ENCODE results near the gene RXRA.

Gene RXRA

GRCh38 chr9:134411440-134412297 lies 85.4 kb downstream of the RXRA start:
- DNase-seq, result peak in 1 of 56 donors; percentile 14

- no peak for DNase-seq
Observed at GRCh38 chr9:134412298-134412711, 86.0 kb downstream of the RXRA start.

GRCh38 chr9:134413112-134413715 lies 87.0 kb downstream of the RXRA start:
- DNase-seq, result no peak

- DNase-seq, result peak in 12 of 56 donors; percentile 16 to 55 (median 22)
Observed at GRCh38 chr9:134413890-134414623, 87.8 kb downstream of the RXRA start.

- DNase-seq, result no peak
Observed at GRCh38 chr9:134414900-134415425, 88.7 kb downstream of the RXRA start.

- no peak for DNase-seq
Observed at GRCh38 chr9:134416385-134417015, 90.2 kb downstream of the RXRA start.

GRCh38 chr9:134418354-134418753 lies 92.1 kb downstream of the RXRA start:
- DNase-seq, result no peak

- DNase-seq, result peak in 3 of 56 donors; percentile 10 to 49 (median 28)
Observed at GRCh38 chr9:134419000-134419683, 92.9 kb downstream of the RXRA start.

- DNase-seq, result no peak
Observed at GRCh38 chr9:134419684-134420076, 93.4 kb downstream of the RXRA start.

GRCh38 chr9:134420281-134420845 lies 94.1 kb downstream of the RXRA start:
- DNase-seq, result no peak

- DNase-seq, result no peak
Observed at GRCh38 chr9:134420974-134421432, 94.7 kb downstream of the RXRA start.

- no peak for DNase-seq
Observed at GRCh38 chr9:134421888-134422287, 95.6 kb downstream of the RXRA start.

GRCh38 chr9:134422301-134423090 lies 96.2 kb downstream of the RXRA start:
- no peak for DNase-seq

- DNase-seq, result no peak
Observed at GRCh38 chr9:134423166-134423565, 96.9 kb downstream of the RXRA start.

- DNase-seq, result no peak
Observed at GRCh38 chr9:134423749-134424148, 97.5 kb downstream of the RXRA start.

GRCh38 chr9:134424818-134425217 lies 98.6 kb downstream of the RXRA start:
- DNase-seq, result no peak

- DNase-seq, result no peak
Observed at GRCh38 chr9:134425401-134425800, 99.1 kb downstream of the RXRA start.

- DNase-seq, result no peak
Observed at GRCh38 chr9:134425812-134426211, 99.6 kb downstream of the RXRA start.

GRCh38 chr9:134426436-134426835 lies 100.2 kb downstream of the RXRA start:
- DNase-seq, result no peak

Data from nucleus accumbens (tissue), 56 donors.